Measurements from ENCODE around the gene PLEKHG1.

The PLEKHG1 gene

DNA sequence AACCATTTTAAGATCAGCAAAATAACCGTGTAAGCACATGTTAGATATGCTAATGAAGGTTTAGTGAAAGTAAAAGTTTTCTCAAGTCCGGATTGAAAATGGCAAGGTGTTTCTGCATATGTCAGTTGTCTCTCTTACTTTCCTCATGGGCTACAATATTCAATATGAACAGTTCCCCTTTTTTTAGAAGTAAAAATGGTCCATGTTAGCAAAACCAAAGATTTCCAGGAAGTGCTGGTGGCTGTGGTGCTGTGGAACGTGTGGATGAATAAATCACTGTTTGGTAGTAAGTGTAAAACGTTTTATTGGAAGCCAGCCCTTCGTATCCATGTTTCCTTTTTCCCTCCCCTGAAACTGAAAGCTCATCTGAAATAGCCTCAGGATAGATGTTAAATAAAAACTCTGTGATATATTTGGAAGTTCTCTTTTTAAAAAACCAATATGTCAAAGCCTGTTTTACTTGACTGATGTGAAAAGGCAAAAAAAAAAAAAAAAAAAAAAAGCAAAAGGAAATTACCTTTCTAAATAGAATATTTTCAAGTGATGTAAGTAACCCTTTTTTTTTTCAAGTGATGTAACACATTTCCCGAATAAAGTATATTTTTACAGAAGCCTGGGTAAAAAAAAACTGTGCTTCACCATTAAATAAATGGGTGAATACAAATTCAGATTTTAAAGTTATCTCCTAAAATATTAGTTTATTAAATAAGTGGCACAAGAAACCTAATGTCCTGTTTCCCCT, 41.9 kb downstream of the PLEKHG1 start:
- DNase-seq = no peak

- no peak for DNase-seq
These were observed 46.5 kb downstream of the PLEKHG1 start for GRCh38 chr6:150646228-150646627.

DNA sequence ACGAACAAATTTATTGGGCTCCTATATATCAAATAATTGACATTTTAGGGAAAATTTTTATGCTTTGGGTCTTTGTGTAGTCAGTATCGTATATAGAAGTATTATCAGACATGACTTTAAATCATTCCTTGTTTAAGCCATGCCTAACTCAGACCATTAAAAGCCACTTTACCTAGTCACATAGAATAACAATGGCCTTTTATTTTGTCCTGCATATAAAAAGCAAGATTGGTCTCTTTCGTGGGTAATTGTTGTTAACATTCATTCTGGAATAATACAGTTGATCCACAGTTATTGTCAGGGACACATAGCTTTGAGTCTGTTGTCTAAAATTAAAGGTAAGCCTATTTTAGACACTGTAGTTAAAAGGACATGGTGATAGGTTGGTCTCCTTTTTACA, 47.4 kb downstream of the PLEKHG1 start:
- DNase-seq = no peak

All from stimulated activated naive CD4-positive, alpha-beta T cell treated with Interleukin-2 at 50 U/mL for 16 hours (primary cell).